Lower leg skin (tissue), 3 donors: ENCODE measurements around the gene ORC5.

Experiments used
- CTCF ChIP-seq, 3 donors: fragments of 450-650 bp; IDR thresholded peaks; one replicate each; pipeline ENCODE4 v1.5.1; 2016; ENCODE audit warnings: antibody characterized with exemption in 3 of 3, mild to moderate bottlenecking in 3 of 3, moderate library complexity in 2 of 3
- POLR2A ChIP-seq, 2 donors: fragments of 450-650 bp; IDR thresholded peaks; one replicate each; pipeline ENCODE4 v1.6.1; 2016 to 2017; ENCODE audit warnings: antibody characterized with exemption in 2 of 2, mild to moderate bottlenecking in 1 of 2, moderate library complexity in 1 of 2

GRCh38 chr7:104153287-104153686 lies 54.5 kb downstream of the ORC5 start:
- TF ChIP-seq CTCF (IDR thresholded peaks at IDR 0.05) (no peak), POLR2A (IDR thresholded peaks at IDR 0.05) (no peak)
